Stimulated activated CD4-positive, alpha-beta T cell treated with anti-CD3 and anti-CD28 coated beads, Interleukin-15, amount 100 ng/mL, for 48 hours (primary cell): ENCODE measurements around the gene LIPN.
"Not testable (repeated sequence)": the region's sequence is repeated elsewhere in the genome, so short reads cannot be mapped to it uniquely, and the experiment has no call there.

Experiments
- DNase-seq, 2 donors: peaks; one replicate each; pipeline ENCODE4 v3.0.0-alpha.2; 2020; ENCODE audit warnings: low read depth in 2 of 2

Gene LIPN

DNA sequence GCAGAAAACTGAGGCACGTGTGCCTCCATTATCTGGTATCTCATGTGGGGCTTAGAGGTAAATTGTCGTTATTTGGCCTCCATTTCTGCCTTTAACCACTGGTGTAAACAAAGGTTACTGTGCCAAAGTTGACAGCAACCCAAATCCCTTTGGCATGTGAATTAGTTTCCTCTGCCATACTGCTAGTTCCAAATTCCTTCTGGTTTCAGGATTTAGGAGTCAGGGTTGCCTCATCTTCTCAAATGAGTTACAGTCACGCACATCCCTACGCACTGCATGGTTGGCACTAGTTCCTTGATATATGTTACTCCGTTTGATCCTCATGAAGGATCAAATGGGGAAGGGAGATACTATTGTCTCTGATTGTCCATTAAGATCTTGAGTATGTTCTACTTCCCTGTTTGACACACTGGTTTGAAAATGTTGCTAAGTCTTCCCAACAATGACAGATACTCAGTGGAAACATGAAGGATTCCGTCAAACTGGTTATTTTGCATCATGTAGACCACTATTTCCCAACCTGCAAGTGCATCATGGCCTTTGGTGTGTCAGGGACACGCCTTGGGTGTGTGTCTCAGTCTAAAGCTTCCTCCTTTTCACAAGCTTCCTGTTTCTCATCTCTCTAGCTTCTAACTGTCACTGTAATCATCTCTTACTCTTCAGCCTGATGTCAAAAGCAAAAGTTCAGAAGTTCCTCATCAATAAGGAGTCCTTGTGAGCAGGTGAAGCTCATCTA is at the start of gene LIPN:
Gene LIPN, plus strand, starts transcription at position 655 of the 736 bp plus-strand sequence. CDS start 1,386 bp downstream, outside the sequence.
- DNase-seq: no peak

DNA sequence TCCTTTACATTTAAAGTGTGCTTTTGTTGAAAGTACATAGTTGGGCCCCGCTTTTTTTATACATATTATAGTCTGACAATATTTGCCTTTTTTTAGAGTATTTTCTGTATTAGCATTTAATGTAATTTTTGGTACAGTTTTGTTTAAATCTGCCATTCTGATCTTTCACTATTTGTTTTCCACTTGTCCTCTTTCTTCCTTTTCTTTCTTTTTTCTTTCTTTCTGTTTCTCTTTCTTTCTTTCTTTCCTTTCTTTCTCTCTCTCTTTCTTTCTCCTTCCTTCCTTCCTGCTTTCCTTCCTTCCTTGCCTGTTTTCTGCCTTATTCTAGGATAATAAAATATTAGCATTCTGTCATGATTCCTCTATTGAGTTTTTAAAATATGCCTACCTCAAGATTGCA is 44.3 kb upstream of the LIPN start:
- DNase-seq: no peak

GRCh38 chr10:88721392-88721791 is 38.4 kb upstream of the LIPN start:
- DNase-seq: no peak

GRCh38 chr10:88725798-88726197 is 34.0 kb upstream of the LIPN start:
- no peak for DNase-seq

DNA sequence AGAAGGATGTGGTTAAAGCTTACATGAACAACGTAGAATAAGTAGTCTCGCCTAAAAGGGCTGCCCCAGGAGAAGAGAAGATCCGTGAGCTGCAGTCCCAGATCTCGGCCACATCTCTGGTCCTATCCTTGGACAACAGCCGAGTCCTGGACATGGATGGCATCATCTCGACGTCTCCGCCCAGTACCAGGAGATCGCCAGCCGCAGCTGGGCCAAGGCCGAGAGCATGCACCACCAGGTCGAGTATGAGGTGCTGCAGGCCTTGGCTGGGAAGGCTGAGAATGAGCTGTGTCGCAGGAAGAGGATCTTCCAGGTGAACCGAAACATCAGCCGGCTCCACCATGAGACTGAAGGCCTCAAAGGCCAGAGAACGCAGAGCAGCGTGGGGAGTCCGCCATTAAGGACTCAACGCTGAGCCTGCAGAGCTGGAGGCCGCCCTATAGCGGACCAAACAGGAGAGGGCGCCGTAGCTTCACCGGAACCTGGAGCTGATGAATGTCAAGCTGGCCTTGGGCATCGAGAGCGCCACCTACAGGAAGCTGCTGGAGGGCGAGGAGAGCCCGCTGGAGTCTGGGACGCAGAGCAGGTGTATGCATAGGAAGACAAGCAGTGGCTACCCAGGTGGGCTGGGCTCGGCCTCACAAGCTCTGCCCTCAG is 31.6 kb upstream of the LIPN start:
- peak; percentile 50 to 62 for DNase-seq

- DNase-seq: no peak
These were observed 29.0 kb upstream of the LIPN start for GRCh38 chr10:88730864-88731263.

DNA sequence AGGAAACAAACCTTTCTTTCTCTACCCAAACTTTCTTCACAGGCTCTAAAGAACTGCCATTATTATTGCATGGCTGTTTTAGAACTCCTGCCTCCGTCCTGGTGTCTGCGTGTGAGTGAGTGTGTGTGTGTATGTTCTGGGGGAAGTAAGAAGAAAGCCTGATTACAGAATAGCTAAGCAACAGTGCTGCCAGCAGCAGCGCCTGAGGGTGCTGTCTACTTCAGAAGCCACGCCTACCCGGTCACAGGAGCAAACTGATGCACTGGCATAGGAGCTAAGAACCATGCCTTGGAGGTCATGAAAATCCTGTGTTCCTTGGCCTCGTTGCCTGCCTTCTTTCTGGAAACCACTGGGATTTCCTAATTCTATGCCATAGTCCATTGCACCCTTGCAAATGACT is 28.5 kb upstream of the LIPN start:
- no peak for DNase-seq

DNA sequence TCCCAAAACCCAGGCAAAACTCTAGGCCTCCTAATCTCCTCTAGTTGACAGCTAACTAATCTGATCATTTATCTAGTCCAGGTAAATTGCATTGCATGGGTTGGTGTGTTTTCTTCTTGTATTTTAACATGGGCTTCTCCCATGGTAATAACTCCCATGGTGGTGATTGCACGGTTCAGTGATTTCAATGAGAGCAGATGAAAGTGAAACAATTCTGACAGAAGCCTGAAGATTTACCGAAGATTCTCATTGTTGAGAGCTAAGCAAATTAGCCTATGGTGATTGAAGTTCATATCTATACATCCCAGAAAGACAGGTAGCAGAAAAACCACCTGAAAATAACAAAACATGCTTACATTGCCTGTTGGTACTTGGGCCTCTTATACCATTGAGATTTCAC is 26.6 kb upstream of the LIPN start:
- no peak for DNase-seq

- no peak for DNase-seq
These were observed 24.2 kb upstream of the LIPN start for GRCh38 chr10:88735661-88736060.

DNA sequence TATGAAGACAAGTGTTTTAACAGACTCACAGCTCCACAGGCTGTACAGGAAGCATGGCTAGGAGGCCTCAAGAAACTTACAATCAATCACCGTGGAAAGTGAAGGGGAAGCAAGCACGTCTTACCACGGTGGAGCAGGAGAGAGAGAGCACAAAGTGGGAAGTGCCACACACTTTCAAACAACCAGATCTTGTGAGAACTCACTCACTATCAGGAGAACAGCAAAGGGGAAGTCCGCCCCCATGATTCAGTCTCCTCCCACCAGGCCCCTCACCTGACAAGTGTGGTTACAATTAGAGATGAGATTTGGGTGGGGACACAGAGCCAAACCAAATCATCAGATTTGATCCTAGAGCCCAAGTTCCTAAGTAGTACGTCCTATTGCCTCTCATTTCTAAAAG is 17.9 kb upstream of the LIPN start:
- not testable (repeated sequence) for DNase-seq

DNA sequence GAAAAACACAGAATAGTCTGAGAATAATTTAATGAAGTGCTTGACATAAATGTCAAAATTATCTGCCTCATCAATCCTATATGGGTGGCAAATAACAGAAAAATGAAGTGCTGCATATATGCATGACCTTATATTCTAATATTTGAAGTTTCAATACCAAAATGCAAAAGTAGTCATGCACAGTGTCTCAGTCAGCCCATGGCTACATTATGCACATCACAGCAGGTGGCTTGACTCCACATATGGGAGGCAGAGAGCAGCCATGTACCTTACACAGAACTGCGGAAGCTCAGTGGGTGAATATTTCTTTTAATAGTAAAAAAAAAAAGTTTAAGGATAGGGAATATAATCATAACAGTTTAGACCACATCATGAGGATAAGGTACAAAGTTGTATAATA is 17.4 kb upstream of the LIPN start:
- no peak for DNase-seq

DNA sequence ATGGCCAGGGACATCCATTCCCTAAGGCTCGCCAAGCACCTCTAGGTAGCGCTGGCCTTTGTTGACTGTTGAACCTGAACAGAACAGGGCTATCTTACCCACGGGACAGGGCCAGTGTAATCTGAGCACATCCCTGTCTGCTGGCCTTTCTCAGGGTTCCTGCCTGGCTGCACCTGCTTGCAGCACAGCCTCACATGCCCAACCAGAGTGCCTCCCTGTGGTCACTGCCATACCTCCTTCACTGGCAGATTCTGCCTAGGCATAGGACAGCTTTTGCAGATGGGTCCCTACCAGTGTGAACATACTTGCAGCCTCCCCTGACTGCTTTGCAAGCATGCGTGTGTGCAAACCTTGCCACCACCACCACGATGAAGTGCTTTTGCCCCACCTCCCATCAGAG is 15.8 kb upstream of the LIPN start:
- no peak for DNase-seq

DNA sequence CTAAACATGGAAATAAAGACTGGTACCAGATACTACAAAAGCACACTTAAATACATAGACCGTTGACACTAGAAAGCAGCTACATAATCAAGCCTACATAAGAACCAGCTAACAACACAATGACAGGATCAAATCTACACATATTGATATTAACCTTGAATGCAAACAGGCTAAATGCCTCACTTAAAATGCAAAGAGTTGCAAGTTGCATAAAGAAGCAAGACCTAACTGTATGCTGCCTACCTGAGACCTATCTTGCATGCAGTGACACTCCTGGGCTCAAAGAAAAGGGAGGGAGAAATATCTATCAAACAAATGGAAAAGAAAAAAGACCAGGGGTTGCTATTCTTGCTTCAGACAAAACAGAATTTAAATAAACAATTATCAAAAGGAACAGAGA is 14.2 kb upstream of the LIPN start:
- no peak for DNase-seq

- no peak for DNase-seq
These were observed 5.5 kb upstream of the LIPN start for GRCh38 chr10:88754287-88754686.

DNA sequence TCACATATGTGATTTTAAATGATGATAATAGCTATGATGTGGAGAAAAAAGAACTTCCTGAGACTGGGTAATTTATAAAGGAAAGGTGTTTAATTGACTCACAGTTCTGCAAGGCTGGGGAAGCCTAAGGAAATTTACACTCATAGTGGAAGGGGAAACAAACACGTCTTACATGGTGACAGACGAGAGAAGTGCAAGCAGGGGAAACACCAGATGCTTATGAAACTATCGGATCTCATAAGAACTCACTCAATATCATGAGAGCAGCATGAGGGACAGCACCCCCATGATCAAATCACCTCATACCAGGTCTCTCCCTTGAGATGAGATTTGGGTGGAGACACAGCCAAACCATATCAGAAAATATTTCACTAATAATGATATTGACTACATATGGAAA is 4.1 kb upstream of the LIPN start:
- peak; percentile 4 to 8 for DNase-seq

DNA sequence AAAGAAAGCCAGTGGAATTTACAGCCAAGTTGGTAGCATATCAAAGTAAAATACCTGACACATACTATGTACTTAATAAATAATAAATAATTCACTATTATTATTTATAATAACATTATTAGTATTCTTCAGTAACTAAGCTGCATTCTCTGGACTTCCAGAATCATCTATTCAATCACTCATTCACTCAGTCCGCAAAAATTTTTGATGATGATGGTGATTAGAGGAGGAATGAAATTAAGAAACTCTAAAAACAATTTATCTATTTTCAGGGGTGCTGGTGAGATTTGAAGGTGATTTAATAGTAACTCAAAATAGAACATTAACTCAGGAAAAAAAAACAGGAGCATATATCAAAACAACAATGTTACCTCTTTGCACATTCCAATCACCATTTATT is 3.2 kb upstream of the LIPN start:
- no peak for DNase-seq

DNA sequence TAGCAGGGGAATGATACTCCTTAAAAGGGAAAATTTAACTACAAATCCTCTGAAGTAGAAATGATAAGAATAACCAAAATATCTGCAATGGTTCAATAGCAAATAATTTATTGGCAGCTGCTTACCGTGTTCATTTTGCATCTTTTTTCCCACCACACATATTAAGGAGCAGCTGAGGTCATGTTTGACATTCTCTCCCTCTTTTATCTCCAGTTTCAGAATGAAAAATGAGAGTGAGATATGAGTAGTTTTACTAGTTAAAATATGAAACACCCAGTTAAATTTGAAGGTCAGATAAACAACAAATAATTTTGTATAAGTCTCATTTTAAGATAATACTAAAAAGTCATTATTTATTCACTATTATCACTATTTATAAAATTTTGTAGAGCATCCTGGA is 3.1 kb downstream of the LIPN start:
- DNase-seq: no peak

DNA sequence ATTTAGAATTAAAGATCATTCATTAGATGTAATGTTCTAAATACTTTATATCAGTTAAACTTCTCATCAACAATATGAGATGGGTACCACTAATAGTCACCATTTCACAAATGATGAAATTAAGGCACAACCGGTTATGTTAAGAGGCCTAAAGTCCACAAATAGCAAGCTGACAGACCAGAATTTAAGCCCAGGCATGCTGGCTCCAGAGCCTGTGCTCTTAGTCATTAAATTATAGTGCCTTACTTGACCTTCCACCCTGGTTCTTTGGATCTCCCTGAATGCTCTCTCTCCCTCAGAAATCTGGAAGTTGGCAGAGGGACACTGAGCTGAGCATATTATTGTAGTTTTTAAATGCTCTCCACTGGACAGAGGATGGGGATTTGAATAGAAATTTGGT is 3.6 kb downstream of the LIPN start:
- DNase-seq: no peak

DNA sequence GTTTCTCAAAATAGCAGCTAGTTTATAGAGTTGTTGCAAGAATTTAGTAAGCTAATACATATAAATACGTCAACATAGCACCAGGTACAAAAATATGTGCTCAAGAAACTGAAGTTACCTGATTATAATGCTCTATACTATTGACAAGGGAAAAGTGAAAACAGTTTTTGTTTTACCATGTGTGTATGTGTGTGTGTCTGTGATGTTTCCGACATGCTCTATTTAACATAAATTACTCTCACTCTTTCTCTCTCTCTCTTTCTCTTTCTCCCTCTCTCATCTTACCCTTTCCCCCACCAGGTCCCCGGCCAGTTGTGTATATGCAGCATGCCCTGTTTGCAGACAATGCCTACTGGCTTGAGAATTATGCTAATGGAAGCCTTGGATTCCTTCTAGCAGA is 4.3 kb downstream of the LIPN start:
- DNase-seq: no peak

- no peak for DNase-seq
These were observed 6.0 kb downstream of the LIPN start for GRCh38 chr10:88765816-88766215.

- no peak for DNase-seq
These were observed 9.6 kb downstream of the LIPN start for GRCh38 chr10:88769384-88769783.

GRCh38 chr10:88781206-88781605 is 21.4 kb downstream of the LIPN start:
- DNase-seq: no peak

GRCh38 chr10:88782222-88782621 is 22.4 kb downstream of the LIPN start:
- no peak for DNase-seq

GRCh38 chr10:88783724-88784123 is 23.9 kb downstream of the LIPN start:
- DNase-seq: no peak
